HAP-1 (cell line): Measurements from ENCODE around the gene EXOC4.

ENCODE experiments used
- DNase-seq, 2 experiments: peaks; one replicate each; pipeline ENCODE4 v3.0.0-alpha.2; 2016 to 2020; ENCODE audit warnings: low spot score in 2 of 2
- H3K27me3 ChIP-seq: fragments of 250-450 bp; sonication (Bioruptor Pico); 2 replicates; pipeline ENCODE4 v1.5.1; 2020; ENCODE audit warnings: low read depth, mild to moderate bottlenecking, moderate library complexity
- H3K36me3 ChIP-seq: fragments of 250-450 bp; sonication (Bioruptor Pico); replicated peaks from 2 replicates; pipeline ENCODE4 v1.5.1; 2020; ENCODE audit warnings: mild to moderate bottlenecking
- H3K4me1 ChIP-seq: fragments of 250-450 bp; sonication (Bioruptor Pico); 2 replicates; pipeline ENCODE4 v1.5.1; 2020; ENCODE audit warnings: mild to moderate bottlenecking
- H3K4me3 ChIP-seq: fragments of 250-450 bp; sonication (Bioruptor Pico); 2 replicates; pipeline ENCODE4 v1.5.1; 2020; ENCODE audit warnings: mild to moderate bottlenecking, moderate library complexity
- H3K9me3 ChIP-seq: fragments of 250-450 bp; sonication (Bioruptor Pico); 2 replicates; pipeline ENCODE4 v1.5.1; 2020; ENCODE audit warnings: mild to moderate bottlenecking, moderate library complexity
- in situ Hi-C: fragments of 300-500 bp; cut with MboI; formaldehyde crosslinking; loops from 3 replicates; pipeline ENCODE4 v1.14.3; 2020; ENCODE audit warnings: low sequenced_read_pairs, inconsistent platforms, mixed read lengths

EXOC4 gene

GRCh38 chr7:133662830-133663229, 410.0 kb downstream of the EXOC4 start:
- no peak for DNase-seq
- Histone ChIP-seq H3K36me3 (no peaks in the 10 kb centered on the region), H3K9me3 (no peaks in the 10 kb centered on the region), H3K4me1 (peaks cover 5% of the 10 kb centered on the region), H3K4me3 (no peak overlapping the region), H3K27me3 (no peaks in the 10 kb centered on the region)
- in situ Hi-C loops: no loop called here

- Histone ChIP-seq H3K4me1 (peaks cover 12% of the 10 kb centered on the region), H3K4me3 (no peak overlapping the region), H3K9me3 (no peaks in the 10 kb centered on the region), H3K36me3 (no peaks in the 10 kb centered on the region), H3K27me3 (no peaks in the 10 kb centered on the region)
- DNase-seq: no peak
- in situ Hi-C loops: no loop called here
Measured at GRCh38 chr7:133664528-133664927, 411.6 kb downstream of the EXOC4 start.

- Histone ChIP-seq H3K36me3 (no peaks in the 10 kb centered on the region), H3K9me3 (no peaks in the 10 kb centered on the region), H3K4me1 (peaks cover 13% of the 10 kb centered on the region), H3K27me3 (no peaks in the 10 kb centered on the region), H3K4me3 (no peak overlapping the region)
- no peak for DNase-seq
- in situ Hi-C loops: no loop called here
Measured at GRCh38 chr7:133668296-133669060, 415.6 kb downstream of the EXOC4 start.

- no peak for DNase-seq
- Histone ChIP-seq H3K4me1 (peaks cover 19% of the 10 kb centered on the region), H3K4me3 (no peak overlapping the region), H3K36me3 (no peaks in the 10 kb centered on the region), H3K27me3 (no peaks in the 10 kb centered on the region), H3K9me3 (no peaks in the 10 kb centered on the region)
- in situ Hi-C loops: no loop called here
Measured at GRCh38 chr7:133669061-133669455, 416.2 kb downstream of the EXOC4 start.

GRCh38 chr7:133670250-133670649, 417.4 kb downstream of the EXOC4 start:
- DNase-seq: no peak
- Histone ChIP-seq H3K36me3 (no peaks in the 10 kb centered on the region), H3K4me1 (peaks cover 27% of the 10 kb centered on the region), H3K27me3 (no peaks in the 10 kb centered on the region), H3K9me3 (no peaks in the 10 kb centered on the region), H3K4me3 (no peak overlapping the region)
- in situ Hi-C loops: no loop called here

- DNase-seq: no peak
- H3K36me3 ChIP-seq: no peaks in the 10 kb centered on the region
- no peaks in the 10 kb centered on the region for H3K27me3 ChIP-seq
- H3K4me3 ChIP-seq: no peak overlapping the region
- H3K4me1 ChIP-seq: peaks cover 37% of the 10 kb centered on the region
- in situ Hi-C loops: no loop called here
- no peaks in the 10 kb centered on the region for H3K9me3 ChIP-seq
Measured at GRCh38 chr7:133672866-133673265, 420.0 kb downstream of the EXOC4 start.

- peak in 1 of 2 experiments; percentile 35 for DNase-seq
- H3K27me3 ChIP-seq: no peaks in the 10 kb centered on the region
- in situ Hi-C loops: no loop called here
Measured at GRCh38 chr7:133674079-133674763, 421.3 kb downstream of the EXOC4 start.

GRCh38 chr7:133675510-133676218, 422.8 kb downstream of the EXOC4 start:
- H3K36me3 ChIP-seq: no peaks in the 10 kb centered on the region
- peaks cover 38% of the 10 kb centered on the region for H3K4me1 ChIP-seq
- H3K4me3 ChIP-seq: no peak overlapping the region
- no peaks in the 10 kb centered on the region for H3K9me3 ChIP-seq
- no peak for DNase-seq
- no peaks in the 10 kb centered on the region for H3K27me3 ChIP-seq
- in situ Hi-C loops: no loop called here

More at GRCh38 chr7:133674079-133674763, 421.3 kb downstream of the EXOC4 start:
- Histone ChIP-seq H3K4me3 (no peak overlapping the region), H3K4me1 (peaks cover 33% of the 10 kb centered on the region), H3K36me3 (no peaks in the 10 kb centered on the region), H3K9me3 (no peaks in the 10 kb centered on the region)

- Histone ChIP-seq H3K36me3 (no peaks in the 10 kb centered on the region), H3K9me3 (no peaks in the 10 kb centered on the region), H3K4me3 (no peak overlapping the region), H3K4me1 (peaks cover 47% of the 10 kb centered on the region), H3K27me3 (no peaks in the 10 kb centered on the region)
- in situ Hi-C loops: no loop called here
- peak; percentile 51 to 95 for DNase-seq
Measured at GRCh38 chr7:133676805-133677370, 424.0 kb downstream of the EXOC4 start.

GRCh38 chr7:133678137-133678814, 425.4 kb downstream of the EXOC4 start:
- no peak for DNase-seq
- Histone ChIP-seq H3K4me3 (no peak overlapping the region), H3K27me3 (no peaks in the 10 kb centered on the region), H3K9me3 (no peaks in the 10 kb centered on the region), H3K4me1 (peaks cover 47% of the 10 kb centered on the region), H3K36me3 (no peaks in the 10 kb centered on the region)
- in situ Hi-C loops: no loop called here

- in situ Hi-C loops: no loop called here
Measured at GRCh38 chr7:133679977-133680376, 427.1 kb downstream of the EXOC4 start.

GRCh38 chr7:133681529-133681928, 428.7 kb downstream of the EXOC4 start:
- Histone ChIP-seq H3K4me3 (no peak overlapping the region), H3K4me1 (peaks cover 27% of the 10 kb centered on the region), H3K9me3 (no peaks in the 10 kb centered on the region), H3K36me3 (no peaks in the 10 kb centered on the region), H3K27me3 (no peaks in the 10 kb centered on the region)
- DNase-seq: no peak
- in situ Hi-C loops: no loop called here

More at GRCh38 chr7:133679977-133680376, 427.1 kb downstream of the EXOC4 start:
- H3K9me3 ChIP-seq: no peaks in the 10 kb centered on the region
- no peaks in the 10 kb centered on the region for H3K36me3 ChIP-seq
- H3K4me3 ChIP-seq: no peak overlapping the region
- peaks cover 32% of the 10 kb centered on the region for H3K4me1 ChIP-seq
- no peak for DNase-seq
- H3K27me3 ChIP-seq: no peaks in the 10 kb centered on the region
